ENCODE data around the gene HSBP1L1. TPM values are rescaled to one million over a fixed set of nuclear protein-coding genes. Genes with fewer than 3 reads are reported as not detected.

HSBP1L1 gene
- total and polyA plus RNA-seq, 2 experiments from 2014 or later = 1.8 to 3.7 TPM

DNA sequence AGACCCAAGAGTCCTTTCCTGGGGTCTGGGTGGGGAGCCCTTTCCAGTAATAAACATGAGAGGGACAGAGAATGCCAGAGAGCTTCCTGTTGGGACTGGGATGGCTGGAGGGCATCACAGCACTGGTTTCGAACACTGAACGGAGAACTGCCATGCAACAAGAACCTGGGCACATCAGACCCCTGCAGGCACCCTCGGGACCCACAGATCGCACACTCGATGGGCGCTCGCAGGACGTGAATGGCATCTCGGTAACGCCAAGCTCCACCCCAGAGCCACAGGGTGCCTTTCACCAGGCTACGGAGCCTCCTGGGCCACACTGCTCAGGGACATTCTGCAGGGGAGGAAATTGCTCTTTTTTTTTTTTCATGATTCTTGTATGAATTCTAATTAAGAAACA lies 38.1 kb upstream of the HSBP1L1 start:
- Histone ChIP-seq H4K20me1 (replicated peaks; ENCODE audit: insufficient read depth) (no peaks in the 10 kb centered on the region), H3K79me2 (replicated peaks; ENCODE audit: insufficient read depth) (0 out of 2 replicates have a peak, but pooled peaks cover 5% of the 10 kb centered on the region)
- no peak for DNase-seq (ENCODE audit: low spot score)

More for the DNA sequence above, 38.1 kb upstream of the HSBP1L1 start:
- ATAC-seq = peak; percentile 57
- Mint-ChIP-seq H3K27ac (no peak overlapping the region), H3K4me1 (peaks cover 13% of the 10 kb centered on the region), H3K4me3 (no peak overlapping the region), H3K9me3 (peaks cover 25% of the 10 kb centered on the region), H3K36me3 (ENCODE audit: low read depth) (peaks cover 27% of the 10 kb centered on the region), H3K27me3 (ENCODE audit: insufficient read depth, low read depth, poor library complexity) (peaks cover 9% of the 10 kb centered on the region)
- TF ChIP-seq CREB1 (CRISPR knock-in tag; IDR thresholded peaks at IDR 0.05; ENCODE audit: low read depth) (no peak), ZNF331 (CRISPR knock-in tag; IDR thresholded peaks at IDR 0.05; ENCODE audit: low read depth) (no peak), JUNB (IDR thresholded peaks at IDR 0.05; ENCODE audit: unreplicated experiment) (no peak), ZNF114 (CRISPR knock-in tag; IDR thresholded peaks at IDR 0.05) (no peak), EZH2phosphoT487 (IDR thresholded peaks at IDR 0.05; ENCODE audit: unreplicated experiment) (no peak), STAT1 (IDR thresholded peaks at IDR 0.05; ENCODE audit: unreplicated experiment) (no peak), EZH2 (IDR thresholded peaks at IDR 0.05; ENCODE audit: low read depth, unreplicated experiment) (no peak), NANOG (IDR thresholded peaks at IDR 0.05; ENCODE audit: borderline replicate concordance) (no peak), POLR2AphosphoS5 (IDR thresholded peaks at IDR 0.05; ENCODE audit: low read depth) (no peak)
- TF ChIP-seq, protein P1, sequence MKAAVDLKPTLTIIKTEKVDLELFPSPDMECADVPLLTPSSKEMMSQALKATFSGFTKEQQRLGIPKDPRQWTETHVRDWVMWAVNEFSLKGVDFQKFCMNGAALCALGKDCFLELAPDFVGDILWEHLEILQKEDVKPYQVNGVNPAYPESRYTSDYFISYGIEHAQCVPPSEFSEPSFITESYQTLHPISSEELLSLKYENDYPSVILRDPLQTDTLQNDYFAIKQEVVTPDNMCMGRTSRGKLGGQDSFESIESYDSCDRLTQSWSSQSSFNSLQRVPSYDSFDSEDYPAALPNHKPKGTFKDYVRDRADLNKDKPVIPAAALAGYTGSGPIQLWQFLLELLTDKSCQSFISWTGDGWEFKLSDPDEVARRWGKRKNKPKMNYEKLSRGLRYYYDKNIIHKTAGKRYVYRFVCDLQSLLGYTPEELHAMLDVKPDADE (IDR thresholded peaks at IDR 0.05) = no peak
- TF ChIP-seq, protein P2, sequence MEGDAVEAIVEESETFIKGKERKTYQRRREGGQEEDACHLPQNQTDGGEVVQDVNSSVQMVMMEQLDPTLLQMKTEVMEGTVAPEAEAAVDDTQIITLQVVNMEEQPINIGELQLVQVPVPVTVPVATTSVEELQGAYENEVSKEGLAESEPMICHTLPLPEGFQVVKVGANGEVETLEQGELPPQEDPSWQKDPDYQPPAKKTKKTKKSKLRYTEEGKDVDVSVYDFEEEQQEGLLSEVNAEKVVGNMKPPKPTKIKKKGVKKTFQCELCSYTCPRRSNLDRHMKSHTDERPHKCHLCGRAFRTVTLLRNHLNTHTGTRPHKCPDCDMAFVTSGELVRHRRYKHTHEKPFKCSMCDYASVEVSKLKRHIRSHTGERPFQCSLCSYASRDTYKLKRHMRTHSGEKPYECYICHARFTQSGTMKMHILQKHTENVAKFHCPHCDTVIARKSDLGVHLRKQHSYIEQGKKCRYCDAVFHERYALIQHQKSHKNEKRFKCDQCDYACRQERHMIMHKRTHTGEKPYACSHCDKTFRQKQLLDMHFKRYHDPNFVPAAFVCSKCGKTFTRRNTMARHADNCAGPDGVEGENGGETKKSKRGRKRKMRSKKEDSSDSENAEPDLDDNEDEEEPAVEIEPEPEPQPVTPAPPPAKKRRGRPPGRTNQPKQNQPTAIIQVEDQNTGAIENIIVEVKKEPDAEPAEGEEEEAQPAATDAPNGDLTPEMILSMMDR (conservative IDR thresholded peaks at IDR 0.05; ENCODE audit: low read depth in 2 of 2) = no peak
- TF ChIP-seq, protein P3, sequence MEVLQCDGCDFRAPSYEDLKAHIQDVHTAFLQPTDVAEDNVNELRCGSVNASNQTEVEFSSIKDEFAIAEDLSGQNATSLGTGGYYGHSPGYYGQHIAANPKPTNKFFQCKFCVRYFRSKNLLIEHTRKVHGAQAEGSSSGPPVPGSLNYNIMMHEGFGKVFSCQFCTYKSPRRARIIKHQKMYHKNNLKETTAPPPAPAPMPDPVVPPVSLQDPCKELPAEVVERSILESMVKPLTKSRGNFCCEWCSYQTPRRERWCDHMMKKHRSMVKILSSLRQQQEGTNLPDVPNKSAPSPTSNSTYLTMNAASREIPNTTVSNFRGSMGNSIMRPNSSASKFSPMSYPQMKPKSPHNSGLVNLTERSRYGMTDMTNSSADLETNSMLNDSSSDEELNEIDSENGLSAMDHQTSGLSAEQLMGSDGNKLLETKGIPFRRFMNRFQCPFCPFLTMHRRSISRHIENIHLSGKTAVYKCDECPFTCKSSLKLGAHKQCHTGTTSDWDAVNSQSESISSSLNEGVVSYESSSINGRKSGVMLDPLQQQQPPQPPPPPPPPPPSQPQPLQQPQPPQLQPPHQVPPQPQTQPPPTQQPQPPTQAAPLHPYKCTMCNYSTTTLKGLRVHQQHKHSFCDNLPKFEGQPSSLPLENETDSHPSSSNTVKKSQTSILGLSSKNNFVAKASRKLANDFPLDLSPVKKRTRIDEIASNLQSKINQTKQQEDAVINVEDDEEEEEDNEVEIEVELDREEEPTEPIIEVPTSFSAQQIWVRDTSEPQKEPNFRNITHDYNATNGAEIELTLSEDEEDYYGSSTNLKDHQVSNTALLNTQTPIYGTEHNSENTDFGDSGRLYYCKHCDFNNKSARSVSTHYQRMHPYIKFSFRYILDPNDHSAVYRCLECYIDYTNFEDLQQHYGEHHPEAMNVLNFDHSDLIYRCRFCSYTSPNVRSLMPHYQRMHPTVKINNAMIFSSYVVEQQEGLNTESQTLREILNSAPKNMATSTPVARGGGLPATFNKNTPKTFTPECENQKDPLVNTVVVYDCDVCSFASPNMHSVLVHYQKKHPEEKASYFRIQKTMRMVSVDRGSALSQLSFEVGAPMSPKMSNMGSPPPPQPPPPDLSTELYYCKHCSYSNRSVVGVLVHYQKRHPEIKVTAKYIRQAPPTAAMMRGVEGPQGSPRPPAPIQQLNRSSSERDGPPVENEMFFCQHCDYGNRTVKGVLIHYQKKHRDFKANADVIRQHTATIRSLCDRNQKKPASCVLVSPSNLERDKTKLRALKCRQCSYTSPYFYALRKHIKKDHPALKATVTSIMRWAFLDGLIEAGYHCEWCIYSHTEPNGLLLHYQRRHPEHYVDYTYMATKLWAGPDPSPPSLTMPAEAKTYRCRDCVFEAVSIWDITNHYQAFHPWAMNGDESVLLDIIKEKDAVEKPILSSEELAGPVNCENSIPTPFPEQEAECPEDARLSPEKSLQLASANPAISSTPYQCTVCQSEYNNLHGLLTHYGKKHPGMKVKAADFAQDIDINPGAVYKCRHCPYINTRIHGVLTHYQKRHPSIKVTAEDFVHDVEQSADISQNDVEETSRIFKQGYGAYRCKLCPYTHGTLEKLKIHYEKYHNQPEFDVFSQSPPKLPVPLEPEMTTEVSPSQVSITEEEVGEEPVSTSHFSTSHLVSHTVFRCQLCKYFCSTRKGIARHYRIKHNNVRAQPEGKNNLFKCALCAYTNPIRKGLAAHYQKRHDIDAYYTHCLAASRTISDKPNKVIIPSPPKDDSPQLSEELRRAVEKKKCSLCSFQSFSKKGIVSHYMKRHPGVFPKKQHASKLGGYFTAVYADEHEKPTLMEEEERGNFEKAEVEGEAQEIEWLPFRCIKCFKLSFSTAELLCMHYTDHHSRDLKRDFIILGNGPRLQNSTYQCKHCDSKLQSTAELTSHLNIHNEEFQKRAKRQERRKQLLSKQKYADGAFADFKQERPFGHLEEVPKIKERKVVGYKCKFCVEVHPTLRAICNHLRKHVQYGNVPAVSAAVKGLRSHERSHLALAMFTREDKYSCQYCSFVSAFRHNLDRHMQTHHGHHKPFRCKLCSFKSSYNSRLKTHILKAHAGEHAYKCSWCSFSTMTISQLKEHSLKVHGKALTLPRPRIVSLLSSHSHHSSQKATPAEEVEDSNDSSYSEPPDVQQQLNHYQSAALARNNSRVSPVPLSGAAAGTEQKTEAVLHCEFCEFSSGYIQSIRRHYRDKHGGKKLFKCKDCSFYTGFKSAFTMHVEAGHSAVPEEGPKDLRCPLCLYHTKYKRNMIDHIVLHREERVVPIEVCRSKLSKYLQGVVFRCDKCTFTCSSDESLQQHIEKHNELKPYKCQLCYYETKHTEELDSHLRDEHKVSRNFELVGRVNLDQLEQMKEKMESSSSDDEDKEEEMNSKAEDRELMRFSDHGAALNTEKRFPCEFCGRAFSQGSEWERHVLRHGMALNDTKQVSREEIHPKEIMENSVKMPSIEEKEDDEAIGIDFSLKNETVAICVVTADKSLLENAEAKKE (CRISPR knock-in tag; IDR thresholded peaks at IDR 0.05) = no peak
- TF ChIP-seq, protein P4, sequence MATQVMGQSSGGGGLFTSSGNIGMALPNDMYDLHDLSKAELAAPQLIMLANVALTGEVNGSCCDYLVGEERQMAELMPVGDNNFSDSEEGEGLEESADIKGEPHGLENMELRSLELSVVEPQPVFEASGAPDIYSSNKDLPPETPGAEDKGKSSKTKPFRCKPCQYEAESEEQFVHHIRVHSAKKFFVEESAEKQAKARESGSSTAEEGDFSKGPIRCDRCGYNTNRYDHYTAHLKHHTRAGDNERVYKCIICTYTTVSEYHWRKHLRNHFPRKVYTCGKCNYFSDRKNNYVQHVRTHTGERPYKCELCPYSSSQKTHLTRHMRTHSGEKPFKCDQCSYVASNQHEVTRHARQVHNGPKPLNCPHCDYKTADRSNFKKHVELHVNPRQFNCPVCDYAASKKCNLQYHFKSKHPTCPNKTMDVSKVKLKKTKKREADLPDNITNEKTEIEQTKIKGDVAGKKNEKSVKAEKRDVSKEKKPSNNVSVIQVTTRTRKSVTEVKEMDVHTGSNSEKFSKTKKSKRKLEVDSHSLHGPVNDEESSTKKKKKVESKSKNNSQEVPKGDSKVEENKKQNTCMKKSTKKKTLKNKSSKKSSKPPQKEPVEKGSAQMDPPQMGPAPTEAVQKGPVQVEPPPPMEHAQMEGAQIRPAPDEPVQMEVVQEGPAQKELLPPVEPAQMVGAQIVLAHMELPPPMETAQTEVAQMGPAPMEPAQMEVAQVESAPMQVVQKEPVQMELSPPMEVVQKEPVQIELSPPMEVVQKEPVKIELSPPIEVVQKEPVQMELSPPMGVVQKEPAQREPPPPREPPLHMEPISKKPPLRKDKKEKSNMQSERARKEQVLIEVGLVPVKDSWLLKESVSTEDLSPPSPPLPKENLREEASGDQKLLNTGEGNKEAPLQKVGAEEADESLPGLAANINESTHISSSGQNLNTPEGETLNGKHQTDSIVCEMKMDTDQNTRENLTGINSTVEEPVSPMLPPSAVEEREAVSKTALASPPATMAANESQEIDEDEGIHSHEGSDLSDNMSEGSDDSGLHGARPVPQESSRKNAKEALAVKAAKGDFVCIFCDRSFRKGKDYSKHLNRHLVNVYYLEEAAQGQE (IDR thresholded peaks at IDR 0.05; ENCODE audit: unreplicated experiment) = no peak
- no peak overlapping the region for H3K27ac ChIP-seq (ENCODE audit: low read depth)
- no peak overlapping the region for H3K4me2 ChIP-seq
- no peaks in the 10 kb centered on the region for H3K4me1 ChIP-seq (ENCODE audit: insufficient read depth)
- no peaks in the 10 kb centered on the region for H3F3A ChIP-seq (replicated peaks; ENCODE audit: low read depth)
- no peaks in the 10 kb centered on the region for H3K27me3 ChIP-seq (ENCODE audit: insufficient read depth)
- H3K9me2 ChIP-seq (ENCODE audit: insufficient read depth) = no peaks in the 10 kb centered on the region
- peaks cover 4% of the 10 kb centered on the region; the same call in 1 of the 2 replicates for H3K36me3 ChIP-seq (ENCODE audit: insufficient read depth)
- no peak overlapping the region for H2AFZ ChIP-seq
- no peak overlapping the region for H3K4me3 ChIP-seq

Measured in GM23338 (cell line).